ENCODE data around the gene CPXM1. TPM values are rescaled to one million over a fixed set of nuclear protein-coding genes. Genes with fewer than 3 reads are reported as not detected.
A peak's percentile ranks its signal among the peaks of the same experiment; 100 is the strongest.

The CPXM1 gene
- total RNA-seq, 2 donors from 2014 or later = 0.24 to 2.3 TPM

GRCh38 chr20:2754424-2754823 is 46.0 kb downstream of the CPXM1 start:
- ATAC-seq (no peak), DNase-seq (no peak)
- intact Hi-C loops (cut with DNase I, micrococcal nuclease) = no loop called here

DNA sequence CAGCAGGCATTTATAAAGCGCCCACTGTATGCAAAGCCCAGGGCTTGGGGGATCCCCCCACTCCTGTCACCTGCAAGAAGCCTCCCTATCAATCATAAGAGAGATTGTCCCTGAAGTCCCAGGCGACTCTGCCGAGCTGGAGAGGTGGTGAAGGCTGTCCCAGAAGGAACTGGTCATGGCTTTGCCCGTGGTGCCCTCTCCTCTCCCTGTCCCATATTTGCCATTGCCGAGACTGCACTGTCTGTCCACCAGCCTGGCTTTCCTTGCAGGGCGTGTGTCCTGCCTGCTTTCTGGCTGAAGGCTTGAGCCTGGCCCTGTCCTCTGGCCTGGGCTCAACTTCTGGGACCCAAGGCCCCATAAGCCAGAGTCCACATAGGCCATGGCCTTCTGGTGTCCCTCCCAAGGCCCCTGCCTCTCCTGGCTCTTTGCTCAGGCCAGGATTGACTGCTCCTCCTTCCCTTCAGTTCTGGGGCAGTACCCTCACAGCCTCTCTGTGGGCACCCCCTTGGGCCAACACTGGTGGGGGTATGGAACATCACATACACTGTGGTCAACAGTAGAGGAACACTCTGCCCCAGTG is 46.9 kb downstream of the CPXM1 start:
- intact Hi-C loops (cut with DNase I, micrococcal nuclease) = no loop called here
- DNase-seq (no peak), ATAC-seq (no peak)

GRCh38 chr20:2752567-2753460 is 47.6 kb downstream of the CPXM1 start:
- intact Hi-C loops (cut with DNase I, micrococcal nuclease) = no loop called here
- DNase-seq = peak in 1 of 2 donors; percentile 39
- no peak for ATAC-seq

DNA sequence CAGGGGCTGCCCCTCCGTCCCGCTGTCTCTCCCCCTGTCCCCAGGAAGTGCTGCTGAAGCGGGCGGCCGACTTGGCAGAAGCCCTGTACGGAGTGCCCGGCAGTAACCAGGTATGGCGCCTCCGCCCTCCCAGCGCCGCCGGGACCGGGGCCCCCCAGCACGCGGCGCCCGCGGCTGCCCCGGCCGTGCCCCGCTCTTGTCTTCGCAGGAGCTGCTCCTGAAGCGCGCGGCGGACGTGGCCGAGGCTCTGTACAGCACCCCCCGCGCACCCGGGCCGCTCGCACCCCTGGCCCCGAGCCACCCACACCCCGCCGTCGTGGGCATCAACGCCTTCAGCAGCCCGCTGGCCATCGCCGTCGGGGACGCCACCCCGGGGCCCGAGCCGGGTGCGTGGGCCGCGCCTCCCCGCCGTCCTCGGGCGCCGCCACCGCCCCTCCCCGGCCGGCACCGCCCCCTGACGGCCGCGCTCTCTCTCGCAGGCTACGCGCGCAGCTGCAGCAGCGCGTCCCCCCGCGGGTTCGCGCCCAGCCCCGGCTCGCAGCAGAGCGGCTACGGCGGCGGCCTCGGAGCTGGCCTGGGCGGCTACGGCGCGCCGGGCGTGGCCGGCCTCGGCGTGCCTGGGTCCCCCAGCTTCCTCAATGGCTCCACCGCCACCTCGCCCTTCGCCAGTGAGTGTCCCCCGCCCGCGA is 48.4 kb downstream of the CPXM1 start:
- ATAC-seq (peak; percentile 42), DNase-seq (peak in 1 of 2 donors; percentile 54)
- intact Hi-C loops (cut with DNase I, micrococcal nuclease) = no loop called here

DNA sequence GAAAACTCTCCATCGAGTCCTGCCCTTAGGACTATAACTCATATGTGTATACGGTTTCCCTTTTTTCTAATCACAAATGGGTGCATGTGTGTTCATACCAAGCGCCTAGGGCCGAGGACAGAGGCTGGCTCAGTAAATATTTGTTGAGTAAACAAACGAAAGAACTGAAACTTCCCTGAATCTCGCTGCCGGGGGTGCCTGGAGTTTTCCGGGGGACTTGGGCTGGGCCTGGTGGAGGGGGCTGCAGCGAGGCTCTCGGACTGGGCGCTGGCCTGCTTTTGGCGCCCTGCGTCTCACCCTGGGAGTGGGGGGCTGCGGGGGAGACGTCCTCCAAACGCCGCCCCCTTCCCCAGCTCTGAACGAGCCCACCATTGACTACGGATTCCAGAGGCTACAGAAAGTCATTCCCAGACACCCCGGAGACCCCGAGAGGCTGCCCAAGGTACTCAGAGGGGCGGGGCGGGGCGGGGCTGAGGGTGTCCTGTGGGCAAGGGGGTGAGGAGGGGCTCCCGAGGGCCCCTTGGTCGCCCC is 49.0 kb downstream of the CPXM1 start:
- DNase-seq = no peak
- ATAC-seq = peak; percentile 36
- intact Hi-C loops (cut with DNase I, micrococcal nuclease) = no loop called here

GRCh38 chr20:2750491-2751251 is 49.8 kb downstream of the CPXM1 start:
- intact Hi-C loops (cut with DNase I, micrococcal nuclease) = no loop called here
- ATAC-seq (peak; percentile 65), DNase-seq (peak; percentile 43 to 56)

GRCh38 chr20:2749951-2750490 is 50.4 kb downstream of the CPXM1 start:
- ATAC-seq (peak; percentile 58), DNase-seq (peak in 1 of 2 donors; percentile 35)
- intact Hi-C loops (cut with DNase I, micrococcal nuclease) = no loop called here

GRCh38 chr20:2749343-2749950 is 51.0 kb downstream of the CPXM1 start:
- DNase-seq (no peak), ATAC-seq (no peak)
- intact Hi-C loops (cut with DNase I, micrococcal nuclease) = no loop called here

GRCh38 chr20:2748551-2749342 is 51.7 kb downstream of the CPXM1 start:
- no peak for ATAC-seq
- intact Hi-C loops (cut with DNase I, micrococcal nuclease) = no loop called here
- DNase-seq = no peak

DNA sequence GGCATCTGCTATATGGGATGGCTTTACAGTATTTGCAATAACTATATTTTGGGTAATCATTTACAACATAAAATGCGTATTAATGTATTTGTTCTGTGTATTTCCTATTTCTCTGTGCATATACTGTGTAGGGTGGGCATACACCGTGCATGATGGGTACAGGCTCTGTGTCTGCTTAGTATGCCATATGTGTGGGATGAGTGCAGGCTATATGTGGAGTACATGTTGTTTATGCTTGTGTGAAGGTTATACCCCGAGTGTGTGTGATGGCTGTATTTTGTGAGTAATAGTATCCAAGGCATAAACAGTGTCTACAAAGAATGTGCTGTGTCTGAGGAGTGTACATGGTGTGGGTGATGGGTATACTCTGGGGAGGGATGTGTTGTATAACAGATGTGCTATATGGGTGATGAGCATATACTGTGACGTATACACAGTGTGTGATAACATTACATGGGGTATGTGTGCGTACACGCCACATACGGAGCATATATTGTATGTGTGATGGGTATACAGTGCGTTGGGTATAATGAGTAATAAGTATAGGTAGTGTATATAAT is 52.7 kb downstream of the CPXM1 start:
- intact Hi-C loops (cut with DNase I, micrococcal nuclease) = no loop called here
- no peak for ATAC-seq

GRCh38 chr20:2746636-2747265 is 53.7 kb downstream of the CPXM1 start:
- DNase-seq (no peak), ATAC-seq (peak; percentile 13)
- intact Hi-C loops (cut with DNase I, micrococcal nuclease) = no loop called here

More for the DNA sequence above, 52.7 kb downstream of the CPXM1 start:
- no peak for DNase-seq

- intact Hi-C loops (cut with DNase I, micrococcal nuclease) = no loop called here
- DNase-seq = no peak
- ATAC-seq = no peak
Measured at GRCh38 chr20:2745936-2746635, 54.3 kb downstream of the CPXM1 start.

DNA sequence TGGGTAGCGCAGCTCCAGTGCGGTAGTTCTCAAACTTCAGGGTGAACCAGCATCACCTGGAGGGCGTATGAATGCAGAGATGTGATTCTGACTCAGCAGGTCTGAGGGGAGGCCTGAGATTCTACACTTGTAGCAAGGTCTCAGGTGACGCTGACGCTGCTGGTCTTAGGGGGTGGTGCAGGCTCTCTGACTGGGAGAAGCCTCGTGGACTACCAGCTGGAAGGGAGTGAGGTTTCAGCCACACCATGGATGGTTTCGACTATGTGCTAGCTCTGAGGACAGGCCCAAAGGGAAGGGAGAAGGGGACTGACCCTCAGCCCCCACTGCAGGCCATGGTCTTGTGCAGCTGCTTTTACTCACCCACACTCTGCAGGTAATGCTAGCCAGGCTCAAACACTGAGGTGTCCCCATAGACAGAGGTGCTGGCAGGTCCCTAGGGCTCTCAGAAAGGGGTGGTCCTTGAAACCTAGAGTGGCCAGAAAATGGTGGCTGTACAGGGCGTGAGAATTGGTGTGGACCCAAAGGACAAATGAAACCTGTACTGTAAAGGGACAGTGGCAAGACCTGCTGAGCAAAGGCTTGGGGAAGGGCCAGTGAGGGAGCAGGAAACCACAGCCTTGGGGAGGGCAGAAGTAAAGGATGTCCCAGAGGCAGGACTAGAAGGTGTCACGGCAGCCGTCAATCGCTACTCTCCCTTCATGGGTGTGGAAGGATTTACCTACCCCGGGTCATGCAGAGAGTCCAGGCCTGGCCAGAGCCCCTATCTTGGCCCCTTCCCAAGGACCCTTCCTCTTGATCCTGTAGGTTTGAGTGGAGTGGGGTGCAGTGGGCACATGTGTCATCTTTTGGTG is 55.1 kb downstream of the CPXM1 start:
- no peak for DNase-seq
- no peak for ATAC-seq
- intact Hi-C loops (cut with DNase I, micrococcal nuclease) = no loop called here
